Neuron (in vitro differentiated cells): ENCODE measurements around the gene BIK.
"Not testable (repeated sequence)": the region's sequence is repeated elsewhere in the genome, so short reads cannot be mapped to it uniquely, and the experiment has no call there.

ENCODE experiments used
- H2AFZ ChIP-seq: one replicate; pipeline ENCODE4 v1.6.1; 2013; ENCODE audit warnings: low read depth, mild to moderate bottlenecking, inconsistent platforms, low read length, moderate library complexity
- H3K27me3 ChIP-seq: one replicate; pipeline ENCODE4 v1.6.1; 2013; ENCODE audit warnings: low read length; ENCODE audit not compliant: insufficient read depth
- H3K36me3 ChIP-seq: one replicate; pipeline ENCODE4 v1.6.1; 2013; ENCODE audit warnings: low read length; ENCODE audit not compliant: insufficient read depth
- H3K4me1 ChIP-seq: one replicate; pipeline ENCODE4 v1.6.1; 2013; ENCODE audit warnings: low read length; ENCODE audit not compliant: insufficient read depth
- H3K4me3 ChIP-seq: 2 replicates; pipeline ENCODE4 v1.5.1; 2013; ENCODE audit warnings: mild to moderate bottlenecking, low read length, moderate library complexity
- H3K9me3 ChIP-seq: one replicate; pipeline ENCODE4 v1.6.1; 2013; ENCODE audit warnings: low read length

BIK gene

GRCh38 chr22:43092085-43092484, 18.5 kb upstream of the BIK start:
- peaks cover 6% of the 10 kb centered on the region for H3K9me3 ChIP-seq
- no peak overlapping the region for H2AFZ ChIP-seq
- H3K36me3 ChIP-seq = no peaks in the 10 kb centered on the region
- H3K4me1 ChIP-seq = peaks cover 9% of the 10 kb centered on the region
- H3K27me3 ChIP-seq = no peaks in the 10 kb centered on the region
- no peak overlapping the region for H3K4me3 ChIP-seq

- Histone ChIP-seq H3K36me3 (no peaks in the 10 kb centered on the region), H2AFZ (no peak overlapping the region), H3K9me3 (peaks cover 7% of the 10 kb centered on the region), H3K27me3 (no peaks in the 10 kb centered on the region), H3K4me3 (no peak overlapping the region), H3K4me1 (peaks cover 5% of the 10 kb centered on the region)
Measured at GRCh38 chr22:43094085-43094484, 16.5 kb upstream of the BIK start.

GRCh38 chr22:43094551-43094950, 16.0 kb upstream of the BIK start:
- H3K36me3 ChIP-seq = no peaks in the 10 kb centered on the region
- H3K4me3 ChIP-seq = no peak overlapping the region
- H2AFZ ChIP-seq = no peak overlapping the region
- H3K27me3 ChIP-seq = no peaks in the 10 kb centered on the region
- peaks cover 7% of the 10 kb centered on the region for H3K9me3 ChIP-seq
- H3K4me1 ChIP-seq = peaks cover 5% of the 10 kb centered on the region

GRCh38 chr22:43096420-43096819, 14.1 kb upstream of the BIK start:
- Histone ChIP-seq H3K27me3 (no peaks in the 10 kb centered on the region), H3K9me3 (peaks cover 7% of the 10 kb centered on the region), H3K4me3 (no peak overlapping the region), H3K36me3 (no peaks in the 10 kb centered on the region), H3K4me1 (peaks cover 9% of the 10 kb centered on the region), H2AFZ (no peak overlapping the region)

- Histone ChIP-seq H2AFZ (no peak overlapping the region), H3K9me3 (peaks cover 7% of the 10 kb centered on the region), H3K36me3 (no peaks in the 10 kb centered on the region), H3K27me3 (no peaks in the 10 kb centered on the region), H3K4me1 (peaks cover 14% of the 10 kb centered on the region), H3K4me3 (no peak overlapping the region)
Measured at GRCh38 chr22:43098356-43098755, 12.2 kb upstream of the BIK start.

- H3K4me3 ChIP-seq = no peak overlapping the region
- no peaks in the 10 kb centered on the region for H3K27me3 ChIP-seq
- H2AFZ ChIP-seq = no peak overlapping the region
- H3K36me3 ChIP-seq = no peaks in the 10 kb centered on the region
- H3K9me3 ChIP-seq = peaks cover 7% of the 10 kb centered on the region
- H3K4me1 ChIP-seq = peaks cover 21% of the 10 kb centered on the region
Measured at GRCh38 chr22:43099095-43099494, 11.5 kb upstream of the BIK start.

- Histone ChIP-seq H3K36me3 (no peaks in the 10 kb centered on the region), H3K4me1 (peaks cover 23% of the 10 kb centered on the region), H3K9me3 (peaks cover 7% of the 10 kb centered on the region), H3K4me3 (no peak overlapping the region), H3K27me3 (no peaks in the 10 kb centered on the region), H2AFZ (no peak overlapping the region)
Measured at GRCh38 chr22:43100225-43100624, 10.3 kb upstream of the BIK start.

- H3K4me3 ChIP-seq = no peak overlapping the region
- peaks cover 7% of the 10 kb centered on the region for H3K9me3 ChIP-seq
- H3K36me3 ChIP-seq = no peaks in the 10 kb centered on the region
- H3K4me1 ChIP-seq = peaks cover 21% of the 10 kb centered on the region
- no peaks in the 10 kb centered on the region for H3K27me3 ChIP-seq
- H2AFZ ChIP-seq = no peak overlapping the region
Measured at GRCh38 chr22:43101306-43101705, 9.2 kb upstream of the BIK start.

- not testable (repeated sequence) for H3K9me3 ChIP-seq, H3K27me3 ChIP-seq, H3K36me3 ChIP-seq
- Histone ChIP-seq H3K4me1 (peaks cover 21% of the 10 kb centered on the region), H2AFZ (peak overlapping the region; percentile 14), H3K4me3 (peak overlapping the region; percentile 24)
Measured at GRCh38 chr22:43104056-43104625, 6.4 kb upstream of the BIK start.

- H3K9me3 ChIP-seq, H3K36me3 ChIP-seq, H3K27me3 ChIP-seq, H3K4me3 ChIP-seq, H2AFZ ChIP-seq: not testable (repeated sequence)
- peaks cover 22% of the 10 kb centered on the region for H3K4me1 ChIP-seq
Measured at GRCh38 chr22:43104950-43105349, 5.6 kb upstream of the BIK start.

- Histone ChIP-seq H3K27me3 (peaks cover 19% of the 10 kb centered on the region), H3K36me3 (no peaks in the 10 kb centered on the region), H3K4me3 (no peak overlapping the region), H2AFZ (no peak overlapping the region), H3K9me3 (no peaks in the 10 kb centered on the region), H3K4me1 (peaks cover 30% of the 10 kb centered on the region)
Measured at GRCh38 chr22:43106302-43106701, 4.2 kb upstream of the BIK start.

GRCh38 chr22:43109511-43109910, 1.0 kb upstream of the BIK start:
- Histone ChIP-seq H3K9me3 (no peaks in the 10 kb centered on the region), H2AFZ (no peak overlapping the region), H3K4me3 (no peak overlapping the region), H3K36me3 (no peaks in the 10 kb centered on the region), H3K4me1 (peaks cover 18% of the 10 kb centered on the region), H3K27me3 (peaks cover 29% of the 10 kb centered on the region)

- H3K4me3 ChIP-seq = peak overlapping the region; percentile 5
Measured at GRCh38 chr22:43109921-43110443, 568 bp upstream of the BIK start.

More at GRCh38 chr22:43109921-43110443, 568 bp upstream of the BIK start:
- Histone ChIP-seq H2AFZ (no peak overlapping the region), H3K4me1 (peaks cover 17% of the 10 kb centered on the region), H3K27me3 (peaks cover 29% of the 10 kb centered on the region), H3K36me3 (no peaks in the 10 kb centered on the region), H3K9me3 (no peaks in the 10 kb centered on the region)
